ENCODE measurements around the gene NRXN3. TPM values are rescaled to one million over a fixed set of nuclear protein-coding genes. Genes with fewer than 3 reads are reported as not detected.

Gene NRXN3
- total and polyA plus RNA-seq, 4 donors = 0.07 to 1.2 (median 0.23) TPM

DNA sequence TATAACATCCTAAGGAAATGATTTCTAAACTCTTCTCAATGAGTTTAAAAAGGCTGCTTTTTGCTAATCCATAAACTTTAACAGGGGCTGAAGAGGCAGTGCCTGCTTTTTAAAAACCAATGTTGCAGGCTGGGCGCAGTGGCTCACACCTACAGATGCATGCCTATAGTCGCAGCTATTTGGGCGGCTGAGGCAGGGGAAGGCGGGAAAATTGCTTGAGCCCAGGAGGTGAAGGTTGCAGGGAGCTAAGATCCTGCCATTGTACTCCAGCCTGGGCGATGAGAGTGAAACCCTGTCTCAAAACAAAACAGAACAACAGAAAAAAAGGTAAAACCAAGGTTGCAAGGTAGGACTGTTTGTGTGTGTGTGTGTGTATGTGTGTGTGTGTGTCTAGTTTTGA, 1509.9 kb downstream of the NRXN3 start:
- no peak overlapping the region for H3K9ac ChIP-seq (ENCODE audit: low read depth in 1 of 2, low read length in 2 of 2)
- H3K4me3 ChIP-seq (ENCODE audit: low read depth in 1 of 3, low read length in 3 of 3) = no peak overlapping the region
- TF ChIP-seq HNF4G (IDR thresholded peaks at IDR 0.05) (no peak), RAD21 (IDR thresholded peaks at IDR 0.05) (no peak), REST (IDR thresholded peaks at IDR 0.05) (no peak), FOXA2 (IDR thresholded peaks at IDR 0.05) (no peak), EGR1 (IDR thresholded peaks at IDR 0.05; ENCODE audit: low read depth in 2 of 2) (no peak), JUND (IDR thresholded peaks at IDR 0.05) (no peak), CTCF (IDR thresholded peaks at IDR 0.05; ENCODE audit: low read depth, low read length, missing input control) (no peak), SP1 (IDR thresholded peaks at IDR 0.05) (no peak), ATF3 (IDR thresholded peaks at IDR 0.05) (no peak), GABPA (IDR thresholded peaks at IDR 0.05 in 1 of 2, conservative IDR thresholded peaks at IDR 0.05 in 1 of 2) (no peak), FOXA1 (IDR thresholded peaks at IDR 0.05) (no peak), RXRA (IDR thresholded peaks at IDR 0.05) (no peak), MAX (IDR thresholded peaks at IDR 0.05) (no peak), HNF4A (conservative IDR thresholded peaks at IDR 0.05) (no peak), YY1 (IDR thresholded peaks at IDR 0.05) (no peak), TAF1 (conservative IDR thresholded peaks at IDR 0.05) (no peak)
- TF ChIP-seq, protein P1, sequence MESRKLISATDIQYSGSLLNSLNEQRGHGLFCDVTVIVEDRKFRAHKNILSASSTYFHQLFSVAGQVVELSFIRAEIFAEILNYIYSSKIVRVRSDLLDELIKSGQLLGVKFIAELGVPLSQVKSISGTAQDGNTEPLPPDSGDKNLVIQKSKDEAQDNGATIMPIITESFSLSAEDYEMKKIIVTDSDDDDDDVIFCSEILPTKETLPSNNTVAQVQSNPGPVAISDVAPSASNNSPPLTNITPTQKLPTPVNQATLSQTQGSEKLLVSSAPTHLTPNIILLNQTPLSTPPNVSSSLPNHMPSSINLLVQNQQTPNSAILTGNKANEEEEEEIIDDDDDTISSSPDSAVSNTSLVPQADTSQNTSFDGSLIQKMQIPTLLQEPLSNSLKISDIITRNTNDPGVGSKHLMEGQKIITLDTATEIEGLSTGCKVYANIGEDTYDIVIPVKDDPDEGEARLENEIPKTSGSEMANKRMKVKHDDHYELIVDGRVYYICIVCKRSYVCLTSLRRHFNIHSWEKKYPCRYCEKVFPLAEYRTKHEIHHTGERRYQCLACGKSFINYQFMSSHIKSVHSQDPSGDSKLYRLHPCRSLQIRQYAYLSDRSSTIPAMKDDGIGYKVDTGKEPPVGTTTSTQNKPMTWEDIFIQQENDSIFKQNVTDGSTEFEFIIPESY (IDR thresholded peaks at IDR 0.05) = no peak
- no peaks in the 10 kb centered on the region for H3K4me1 ChIP-seq (ENCODE audit: control insufficient read depth in 4 of 4, insufficient read depth in 4 of 4, low read length in 3 of 4)
- H3K27ac ChIP-seq (ENCODE audit: low read depth in 1 of 2, low read length in 2 of 2) = no peak overlapping the region
- WGBS = 80% methylated on average over 5 of the region's 5 CpGs
- H3K36me3 ChIP-seq (ENCODE audit: control insufficient read depth in 4 of 4, insufficient read depth in 3 of 4, low read depth in 1 of 4, low read length in 3 of 4) = no peaks in the 10 kb centered on the region
- H3K9me3 ChIP-seq (ENCODE audit: control insufficient read depth in 4 of 4, low read length in 3 of 4) = no peaks in the 10 kb centered on the region
- no peak for DNase-seq (ENCODE audit: low spot score)
- H3K27me3 ChIP-seq (ENCODE audit: control insufficient read depth in 4 of 4, insufficient read depth in 4 of 4, low read length in 3 of 4) = no peaks in the 10 kb centered on the region

DNA sequence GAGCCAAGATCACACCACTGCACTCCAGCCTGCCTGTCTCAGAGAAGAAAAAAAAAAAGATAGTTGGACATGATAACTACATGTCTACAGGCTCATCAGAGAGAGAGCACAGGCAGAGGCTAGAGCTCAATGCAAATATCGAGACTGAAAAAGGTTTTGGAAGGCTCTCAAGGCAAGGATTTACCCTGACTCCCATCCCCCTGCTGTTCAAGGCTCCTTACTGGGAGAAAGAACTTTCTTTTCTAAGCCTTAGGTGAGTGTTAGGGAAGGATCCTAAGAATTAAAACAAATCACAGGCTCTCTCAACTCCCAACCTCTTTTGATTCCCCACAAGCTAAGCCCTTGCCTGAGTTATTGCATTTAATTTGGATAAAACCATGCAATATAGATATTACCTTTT, 1516.0 kb downstream of the NRXN3 start:
- 82% methylated on average over 1 of the region's 1 CpG for WGBS
- H3K4me3 ChIP-seq (ENCODE audit: low read depth in 1 of 3, low read length in 3 of 3) = no peak overlapping the region
- no peaks in the 10 kb centered on the region for H3K9me3 ChIP-seq (ENCODE audit: control insufficient read depth in 4 of 4, low read length in 3 of 4)
- no peaks in the 10 kb centered on the region for H3K4me1 ChIP-seq (ENCODE audit: control insufficient read depth in 4 of 4, insufficient read depth in 4 of 4, low read length in 3 of 4)
- no peak overlapping the region for H3K27ac ChIP-seq (ENCODE audit: low read depth in 1 of 2, low read length in 2 of 2)
- no peaks in the 10 kb centered on the region for H3K27me3 ChIP-seq (ENCODE audit: control insufficient read depth in 4 of 4, insufficient read depth in 4 of 4, low read length in 3 of 4)
- DNase-seq (ENCODE audit: low spot score) = no peak
- H3K36me3 ChIP-seq (ENCODE audit: control insufficient read depth in 4 of 4, insufficient read depth in 3 of 4, low read depth in 1 of 4, low read length in 3 of 4) = no peaks in the 10 kb centered on the region
- no peak overlapping the region for H3K9ac ChIP-seq (ENCODE audit: low read depth in 1 of 2, low read length in 2 of 2)
- TF ChIP-seq GABPA (IDR thresholded peaks at IDR 0.05 in 1 of 2, conservative IDR thresholded peaks at IDR 0.05 in 1 of 2) (no peak), RAD21 (IDR thresholded peaks at IDR 0.05) (no peak), SP1 (IDR thresholded peaks at IDR 0.05) (no peak), TAF1 (conservative IDR thresholded peaks at IDR 0.05) (no peak)
